ENCODE measurements around the gene NXPE2. TPM values are rescaled to one million over a fixed set of nuclear protein-coding genes. Genes with fewer than 3 reads are reported as not detected.

Gene NXPE2
- total and polyA plus RNA-seq, 2 of the 8 experiments (the other 6 are each of a cell fraction or from before 2014, with no cell fraction given): not detected

GRCh38 chr11:114683007-114683406, 4.7 kb downstream of the NXPE2 start:
- H3K36me3 ChIP-seq (ENCODE audit: control insufficient read depth in 2 of 4, insufficient read depth in 4 of 4, low read length in 3 of 4): no peaks in the 10 kb centered on the region
- no peak overlapping the region for H3K14ac ChIP-seq (ENCODE audit: insufficient read length)
- no peak overlapping the region for H4K8ac ChIP-seq (ENCODE audit: extremely low read depth, insufficient read depth, low read length)
- POLR2A ChIA-PET (ENCODE audit: partially characterized antibody): no interaction called here
- no peak overlapping the region for H3K23ac ChIP-seq (ENCODE audit: insufficient read length)
- no peak overlapping the region for H2AK5ac ChIP-seq (ENCODE audit: low read depth, low read length)
- no peak overlapping the region for H3K27ac ChIP-seq (ENCODE audit: low read depth, low read length)
- no peak overlapping the region for H2BK5ac ChIP-seq (ENCODE audit: low read depth, low read length)
- no peak for DNase-seq (ENCODE audit: low read depth in 1 of 2, low spot score in 2 of 2)
- H2AFZ ChIP-seq (ENCODE audit: low read length): no peak overlapping the region
- H3K27me3 ChIP-seq (replicated peaks in 1 of 4; ENCODE audit: control insufficient read depth in 3 of 4, extremely low read depth in 1 of 4, insufficient read depth in 3 of 4, low read length in 3 of 4): no peaks in the 10 kb centered on the region
- TF ChIP-seq RBBP5 (IDR thresholded peaks at IDR 0.05; ENCODE audit: borderline replicate concordance, low read depth, low read length) (no peak), FOSL1 (IDR thresholded peaks at IDR 0.05; ENCODE audit: insufficient read depth, low read depth, low read length) (no peak), USF2 (IDR thresholded peaks at IDR 0.05; ENCODE audit: low read length) (no peak), SRF (IDR thresholded peaks at IDR 0.05; ENCODE audit: low read depth, low read length) (no peak), TBP (IDR thresholded peaks at IDR 0.05; ENCODE audit: low read depth, low read length) (no peak), BRCA1 (IDR thresholded peaks at IDR 0.05; ENCODE audit: low read depth, low read length) (no peak)
- H3K4ac ChIP-seq (replicated peaks; ENCODE audit: insufficient read length, low read depth, low read length): no peak overlapping the region
- no peaks in the 10 kb centered on the region for H3K79me1 ChIP-seq (ENCODE audit: low read depth, low read length)
- H3K56ac ChIP-seq (replicated peaks; ENCODE audit: insufficient read length, low read depth, low read length): no peak overlapping the region
- H4K91ac ChIP-seq (replicated peaks; ENCODE audit: insufficient read length, low read length): no peak overlapping the region
- no peak overlapping the region for H2BK120ac ChIP-seq (replicated peaks; ENCODE audit: low read depth, low read length)
- 88% methylated on average over 1 of the region's 1 CpG; no CpG with 5 or more reads in 1 of the 2 experiments for WGBS, 2 experiments (ENCODE audit: extremely low coverage in 1 of 2, insufficient coverage in 1 of 2, insufficient read length in 1 of 2, insufficient replicate concordance in 2 of 2, low coverage in 1 of 2, low lambda C conversion rate in 2 of 2, missing lambda C conversion rate in 1 of 2)
- H3K4me3 ChIP-seq (ENCODE audit: extremely low read depth in 1 of 4, insufficient read depth in 2 of 4, low read depth in 3 of 4, low read length in 4 of 4): no peak overlapping the region
- H3K9me3 ChIP-seq (ENCODE audit: insufficient read depth in 2 of 2, low read depth in 1 of 2, low read length in 1 of 2): peaks cover 26 to 29% of the 10 kb centered on the region in 2 experiments; a peak in 3 of 4 replicates
- H2BK12ac ChIP-seq (ENCODE audit: low read depth, low read length): no peak overlapping the region
- no peak overlapping the region for H4K5ac ChIP-seq (ENCODE audit: insufficient read length, low read depth, low read length)
- H3K9ac ChIP-seq (replicated peaks in 1 of 4; ENCODE audit: extremely low read depth in 1 of 4, low read depth in 3 of 4, low read length in 3 of 4): no peak overlapping the region
- no peaks in the 10 kb centered on the region for H4K20me1 ChIP-seq (replicated peaks in 1 of 2; ENCODE audit: control insufficient read depth in 1 of 2, insufficient read depth in 2 of 2, low read length in 2 of 2)
- H3K4me2 ChIP-seq (ENCODE audit: insufficient read depth in 1 of 2, low read depth in 2 of 2, low read length in 2 of 2): no peak overlapping the region
- no peak for FAIRE-seq
- no peaks in the 10 kb centered on the region for H3K4me1 ChIP-seq (replicated peaks in 1 of 4; ENCODE audit: control insufficient read depth in 3 of 4, insufficient read depth in 4 of 4, low read length in 3 of 4)
- H3K79me2 ChIP-seq (ENCODE audit: control insufficient read depth in 1 of 2, insufficient read depth in 2 of 2, low read length in 2 of 2): no peaks in the 10 kb centered on the region
- no peak overlapping the region for H2BK15ac ChIP-seq (ENCODE audit: low read length)
- H2BK20ac ChIP-seq (ENCODE audit: low read length): no peak overlapping the region
- H3K18ac ChIP-seq (ENCODE audit: extremely low read depth, low read length): no peak overlapping the region
- CTCF ChIA-PET (ENCODE audit: partially characterized antibody): interaction anchor here (0.7 kb wide), 1 partner anchor 137 kb away, joined by 5 read pairs; no protein-coding TSS in a partner anchor
- H3K23me2 ChIP-seq (ENCODE audit: low read depth, low read length): no peaks in the 10 kb centered on the region
